Left renal pelvis (tissue), 4 donors: Measurements from ENCODE around the gene CAPN12. TPM values are rescaled to one million over a fixed set of nuclear protein-coding genes. Genes with fewer than 3 reads are reported as not detected.
"Not testable (repeated sequence)": the region's sequence is repeated elsewhere in the genome, so short reads cannot be mapped to it uniquely, and the experiment has no call there.

Experiments
- DNase-seq, 4 donors: peaks; one replicate each; pipeline ENCODE4 v3.0.0-alpha.2; 2013; ENCODE audit warnings: low read depth in 4 of 4, low spot score in 3 of 4
- polyA plus RNA-seq, 4 donors: library from polyadenylated mRNA; unstranded; fragments of 120-200 nt; gene quantifications; one replicate each; pipeline ENCODE4 v1.2.1, GENCODE V29; 2013; ENCODE audit not compliant: insufficient read length in 4 of 4

The CAPN12 gene
- polyA plus RNA-seq, 4 donors, result 0.41 to 10.6 (median 5.4) TPM

- DNase-seq, result not testable (repeated sequence)
Observed at GRCh38 chr19:38770949-38771275, 26.6 kb upstream of the CAPN12 start.

GRCh38 chr19:38770228-38770948 is 26.1 kb upstream of the CAPN12 start:
- DNase-seq, result not testable (repeated sequence)

DNA sequence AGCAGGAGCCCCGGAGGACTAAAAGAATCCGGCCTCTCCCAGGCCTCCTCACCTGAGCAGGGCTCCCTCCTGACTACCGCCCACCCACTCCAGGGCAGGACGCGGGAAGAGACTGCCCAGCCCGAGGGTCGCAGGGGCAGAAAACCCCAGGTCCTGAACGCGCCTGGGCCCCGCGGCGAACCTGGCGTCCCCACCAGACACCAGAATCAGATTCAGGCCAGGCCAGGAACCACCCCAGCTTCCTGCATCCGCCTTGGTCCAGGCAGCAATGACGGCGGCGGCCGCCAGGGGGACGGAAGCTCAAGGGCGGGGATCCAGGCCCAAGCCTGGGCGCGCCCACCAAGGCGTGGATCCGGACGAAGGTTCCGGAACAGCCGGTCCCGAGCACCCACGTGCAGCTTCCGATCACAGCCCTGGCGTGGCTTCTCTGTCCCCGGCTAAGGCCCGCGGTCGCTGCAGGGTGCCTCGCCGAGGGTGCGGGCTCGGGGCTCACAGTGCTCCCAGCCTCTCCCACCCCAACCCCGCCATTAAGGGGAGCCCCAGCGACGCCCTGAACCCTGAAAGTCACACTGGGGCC is 25.4 kb upstream of the CAPN12 start:
- peak; percentile 45 to 61 (median 54) for DNase-seq

DNA sequence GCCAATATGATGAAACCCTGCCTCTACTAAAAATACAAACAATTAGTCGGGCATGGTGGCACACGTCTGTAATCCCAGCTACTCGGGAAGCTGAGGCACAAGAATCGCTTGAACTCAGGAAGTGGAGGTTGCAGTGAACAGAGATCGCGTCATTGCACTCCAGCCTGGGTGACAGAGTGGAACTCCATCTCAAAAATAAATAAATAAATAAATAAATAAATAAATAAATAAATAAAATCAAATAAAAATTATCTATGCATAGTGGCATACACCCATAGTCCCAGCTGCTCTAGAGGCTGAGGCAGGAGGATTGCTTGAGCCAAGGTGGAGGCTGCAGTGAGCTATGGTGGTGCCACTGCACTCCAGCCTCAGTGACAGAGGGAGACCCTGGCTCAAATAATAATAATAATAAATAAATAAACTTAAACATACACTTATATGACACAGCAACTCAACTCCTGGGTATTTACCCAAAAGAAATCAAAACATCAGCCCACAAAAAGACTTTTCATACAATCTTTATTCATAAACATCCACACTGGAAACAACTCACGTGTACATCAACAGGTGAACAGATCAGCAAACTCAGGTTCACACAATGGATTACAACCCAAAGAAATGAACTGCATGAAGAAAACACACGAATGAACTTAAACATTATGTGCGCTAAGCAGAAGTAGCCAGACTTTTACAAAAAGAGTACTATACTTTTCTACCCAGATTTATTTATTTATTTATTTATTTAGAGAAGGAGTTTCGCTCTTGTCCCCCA is 22.2 kb upstream of the CAPN12 start:
- DNase-seq, result no peak

DNA sequence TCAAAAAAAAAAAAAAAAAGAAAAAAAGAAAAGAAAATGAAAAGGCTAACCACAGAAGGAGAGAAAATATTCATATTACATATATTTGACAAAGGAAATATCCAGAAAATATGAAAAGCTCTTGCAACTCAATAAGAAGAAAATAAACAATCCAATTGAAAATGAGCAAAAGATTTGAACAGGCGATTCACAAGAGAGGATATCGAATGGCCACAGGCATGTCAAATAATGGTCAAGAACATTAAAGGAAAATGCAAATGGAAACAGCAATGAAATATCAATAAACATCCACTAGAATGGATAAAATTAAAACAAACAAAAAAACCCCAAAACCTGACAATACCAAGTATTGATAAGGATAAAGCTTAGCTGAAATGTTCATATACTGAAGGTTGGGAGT is 20.9 kb upstream of the CAPN12 start:
- no peak for DNase-seq

- no peak for DNase-seq
Observed at GRCh38 chr19:38763795-38764220, 19.5 kb upstream of the CAPN12 start.

- DNase-seq, result not testable (repeated sequence)
Observed at GRCh38 chr19:38761884-38762389, 17.7 kb upstream of the CAPN12 start.

DNA sequence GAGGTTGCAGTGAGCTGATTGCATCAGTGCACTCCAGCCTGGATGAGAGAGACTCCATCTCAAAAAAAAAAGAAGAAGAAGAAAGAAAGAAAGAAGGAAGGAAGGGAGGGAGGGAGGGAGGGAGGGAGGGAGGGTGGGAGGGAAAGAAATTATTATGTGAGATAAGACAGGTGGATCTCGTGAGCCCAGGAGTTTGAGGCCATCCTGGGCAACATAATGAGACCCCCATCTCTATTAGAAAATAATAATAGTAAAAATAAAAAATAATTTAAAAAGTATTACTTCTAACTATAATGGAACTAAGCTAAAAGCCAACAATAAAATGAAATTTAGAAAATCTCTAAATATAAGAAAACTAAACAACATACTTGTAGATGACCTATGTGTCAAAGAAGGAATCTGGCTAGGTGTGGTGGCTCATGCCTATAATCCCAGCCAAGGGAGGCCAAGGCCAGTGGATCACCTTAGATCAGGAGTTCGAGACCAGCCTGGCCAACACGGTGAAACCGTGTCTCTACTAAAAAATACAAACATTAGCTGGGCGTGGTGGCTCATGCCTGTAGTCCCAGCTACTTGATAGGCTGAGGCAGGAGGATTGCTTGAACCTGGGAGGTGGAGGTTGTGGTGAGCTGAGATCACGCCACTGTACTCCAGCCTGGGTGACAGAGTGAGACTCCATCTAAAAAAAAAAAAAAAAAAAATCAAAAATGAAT is 16.7 kb upstream of the CAPN12 start:
- DNase-seq, result not testable (repeated sequence)

GRCh38 chr19:38759590-38760003 is 15.3 kb upstream of the CAPN12 start:
- no peak for DNase-seq

- DNase-seq, result not testable (repeated sequence)
Observed at GRCh38 chr19:38754196-38754595, 9.9 kb upstream of the CAPN12 start.

DNA sequence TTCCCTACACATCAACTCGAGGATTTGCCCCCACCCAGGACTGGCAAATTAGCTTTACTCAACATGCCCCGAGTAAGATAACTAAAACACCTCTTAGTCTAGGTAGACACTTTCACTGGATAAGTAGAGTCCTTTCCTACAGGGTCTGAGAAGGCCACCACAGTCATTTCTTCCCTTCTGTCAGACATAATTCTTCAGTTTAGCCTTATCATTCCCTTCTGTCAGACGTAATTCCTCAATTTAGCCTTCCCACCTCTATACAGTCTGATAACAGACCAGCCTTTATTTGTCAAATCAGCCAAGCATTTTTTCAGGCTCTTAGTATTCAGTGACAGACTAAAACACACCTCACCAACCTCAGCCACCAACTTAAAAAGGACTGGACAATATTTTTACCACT is 9.5 kb upstream of the CAPN12 start:
- DNase-seq, result not testable (repeated sequence)

- DNase-seq, result no peak
Observed at GRCh38 chr19:38745316-38745715, 1.0 kb upstream of the CAPN12 start.

DNA sequence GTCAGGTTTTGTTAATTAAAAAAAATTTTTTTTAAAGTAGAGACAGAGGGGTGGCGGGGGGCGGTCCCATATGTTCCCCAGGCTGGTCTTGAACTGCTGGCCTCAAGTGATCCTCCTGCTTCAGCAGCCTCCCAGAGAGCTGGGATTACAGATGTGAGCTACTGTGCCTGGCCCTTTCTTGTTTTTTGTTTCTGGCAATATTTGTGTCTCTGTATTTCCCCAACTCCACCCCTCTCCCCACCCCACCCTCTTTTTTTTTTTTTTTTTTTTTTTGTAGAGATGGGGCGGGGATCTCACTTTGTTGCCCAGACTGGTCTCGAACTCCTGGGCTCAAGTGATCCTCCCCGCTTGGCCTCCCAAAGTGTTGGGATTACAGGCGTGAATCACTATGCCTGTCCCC is 600 bp upstream of the CAPN12 start:
- no peak for DNase-seq

DNA sequence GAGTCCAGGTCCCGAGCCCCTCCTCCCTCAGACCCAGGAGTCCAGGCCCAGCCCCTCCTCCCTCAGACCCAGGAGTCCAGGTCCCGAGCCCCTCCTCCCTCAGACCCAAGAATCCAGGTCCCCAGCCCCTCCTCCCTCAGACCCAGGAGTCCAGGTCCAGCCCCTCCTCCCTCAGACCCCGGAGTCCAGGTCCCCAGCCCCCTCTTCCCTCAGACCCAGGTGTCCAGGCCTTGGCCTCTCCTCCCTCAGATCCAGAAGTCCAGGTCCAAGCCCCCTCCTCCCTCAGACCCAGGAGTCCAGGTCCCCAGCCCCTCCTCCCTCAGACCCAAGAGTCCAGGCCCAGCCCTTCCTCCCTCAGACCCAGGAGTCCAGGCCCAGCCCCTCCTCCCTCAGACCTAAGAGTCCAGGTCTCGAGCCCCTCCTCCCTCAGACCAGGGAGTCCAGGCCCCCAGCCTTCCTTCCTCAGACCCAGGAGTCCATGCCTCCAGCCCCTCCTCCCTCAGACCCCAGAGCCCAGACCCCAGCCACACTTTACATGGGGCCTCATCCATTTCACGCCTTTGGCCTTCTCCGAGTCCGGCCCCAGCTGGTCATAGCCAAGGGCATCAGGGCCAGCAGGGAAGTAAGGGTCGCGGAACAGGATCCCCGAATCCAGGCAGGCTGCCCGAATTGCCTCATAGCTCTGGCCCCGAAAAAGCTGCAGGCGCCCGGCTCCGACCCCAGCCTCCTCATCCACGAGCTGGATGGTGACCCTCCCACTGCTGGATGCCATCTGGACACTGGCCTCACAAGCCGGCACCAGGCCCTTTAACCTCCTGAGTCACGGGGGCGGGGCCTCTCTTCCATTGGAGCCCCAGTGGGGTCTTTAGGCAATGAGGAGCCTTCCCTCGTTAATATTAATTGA is 628 bp downstream of the CAPN12 start:
- DNase-seq, result no peak

DNA sequence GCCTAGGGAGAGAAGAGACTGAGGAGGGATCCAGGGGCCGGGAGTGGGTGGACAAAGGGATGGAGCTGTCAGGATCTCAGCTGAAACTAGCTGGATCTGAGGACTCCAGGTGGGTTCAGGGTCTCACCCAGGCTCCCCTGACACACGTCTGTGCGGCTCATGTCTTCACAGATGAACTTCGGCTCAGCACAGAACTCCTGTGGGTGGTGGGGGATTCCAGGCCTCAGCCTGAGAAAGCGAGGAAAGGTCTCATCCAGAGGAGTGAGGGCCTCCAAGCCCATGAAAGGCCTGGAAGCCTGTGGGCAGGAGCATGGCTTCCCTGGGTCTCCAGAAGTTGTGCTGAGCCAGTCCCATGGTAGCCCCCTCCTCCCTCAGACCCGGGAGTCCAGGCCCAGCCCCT is 1.4 kb downstream of the CAPN12 start:
- no peak for DNase-seq

- no peak for DNase-seq
Observed at GRCh38 chr19:38742296-38742695, 2.0 kb downstream of the CAPN12 start.

DNA sequence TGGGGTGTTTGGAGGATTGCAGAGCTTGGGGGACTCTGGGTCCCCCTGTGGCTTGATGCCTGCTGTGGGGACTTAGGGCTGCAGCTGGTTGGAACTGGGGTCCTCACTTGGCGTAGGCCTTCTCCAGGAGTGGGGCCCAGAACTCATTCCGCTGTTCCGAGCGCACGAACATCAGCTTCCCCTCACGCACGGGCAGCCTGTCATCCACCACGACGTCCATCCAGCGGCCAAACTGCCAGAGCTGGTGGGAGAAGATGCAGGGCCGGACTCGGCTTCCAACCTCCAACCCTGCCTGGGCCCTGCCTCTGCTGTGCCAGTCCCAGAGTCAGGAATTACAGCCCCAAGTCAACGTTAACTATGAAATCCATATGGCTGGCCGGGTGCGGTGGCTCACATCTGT is 2.6 kb downstream of the CAPN12 start:
- no peak for DNase-seq

- no peak for DNase-seq
Observed at GRCh38 chr19:38740932-38741331, 3.3 kb downstream of the CAPN12 start.

DNA sequence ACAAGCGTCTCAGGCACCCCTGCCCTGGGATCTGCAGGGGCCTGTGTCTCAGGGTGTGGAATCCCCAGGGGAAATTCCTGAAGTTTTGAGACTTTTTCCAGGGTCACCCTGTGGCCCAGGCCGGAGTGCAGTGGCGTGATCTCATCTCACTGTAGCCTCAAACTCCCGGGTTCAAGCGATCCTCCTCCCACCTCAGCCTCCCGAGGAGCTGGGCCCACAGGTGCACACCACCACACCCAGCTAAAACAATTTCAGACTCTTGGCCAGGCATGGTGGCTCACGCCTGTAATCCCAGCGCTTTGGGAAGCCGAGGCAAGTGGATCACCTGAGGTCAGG is 4.0 kb downstream of the CAPN12 start:
- no peak for DNase-seq
